BE2C (cell line): ENCODE data around the gene TANC1.

ENCODE experiments used
- DNase-seq: peaks from one replicate; pipeline ENCODE4 v3.0.0-alpha.2; 2020
- H3K27me3 ChIP-seq: fragments of 250-450 bp; sonication (Bioruptor Pico); 2 replicates; pipeline ENCODE4 v1.5.1; 2020; ENCODE audit warnings: mild to moderate bottlenecking
- H3K36me3 ChIP-seq: fragments of 250-450 bp; sonication (Bioruptor Pico); 2 replicates; pipeline ENCODE4 v1.5.1; 2020; ENCODE audit warnings: mild to moderate bottlenecking
- H3K4me1 ChIP-seq: fragments of 250-450 bp; sonication (Bioruptor Pico); 2 replicates; pipeline ENCODE4 v1.5.1; 2020
- H3K4me3 ChIP-seq: 2 replicates; pipeline ENCODE4 v1.5.1; 2011; ENCODE audit warnings: low read depth, low read length
- H3K9me3 ChIP-seq: fragments of 250-450 bp; sonication (Bioruptor Pico); 2 replicates; pipeline ENCODE4 v1.5.1; 2020
- TF ChIP-seq, protein P1 (sequence below): IDR thresholded peaks from 2 replicates; pipeline ENCODE4 v1.5.1; 2012; ENCODE audit warnings: mild to moderate bottlenecking, low read depth, low read length

The TANC1 gene

DNA sequence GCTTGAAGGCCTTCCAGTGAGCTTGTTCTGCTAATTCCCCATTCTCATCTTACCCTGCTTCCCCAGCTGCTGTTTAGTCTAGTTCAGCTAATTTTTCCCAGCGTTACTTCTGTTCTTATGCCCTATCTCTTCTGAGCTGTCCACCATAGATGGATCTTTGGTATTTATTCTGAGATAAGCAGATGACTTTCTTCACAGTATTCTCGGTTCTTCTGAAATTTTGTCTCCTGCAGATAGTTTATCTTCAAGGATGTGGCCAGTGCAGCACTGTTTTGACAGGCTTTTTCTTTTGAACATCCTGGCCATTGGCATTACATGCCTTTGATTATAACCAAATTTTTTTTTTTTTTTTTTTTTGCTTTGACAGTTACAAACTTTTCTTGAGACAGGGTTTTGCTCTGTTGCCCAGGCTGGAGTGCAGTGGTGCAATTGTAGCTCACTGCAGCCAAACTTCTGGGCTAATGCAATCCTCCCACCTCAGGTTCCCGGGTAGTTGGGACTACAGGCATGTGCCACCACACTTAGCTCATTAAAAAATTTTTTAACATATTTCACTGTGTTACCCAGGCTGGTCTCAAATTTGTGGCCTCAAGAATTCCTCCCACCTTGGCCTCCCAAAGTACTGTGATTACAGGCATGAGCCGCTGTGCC is 183.8 kb downstream of the TANC1 start:
- H3K9me3 ChIP-seq = no peaks in the 10 kb centered on the region
- no peak for DNase-seq

DNA sequence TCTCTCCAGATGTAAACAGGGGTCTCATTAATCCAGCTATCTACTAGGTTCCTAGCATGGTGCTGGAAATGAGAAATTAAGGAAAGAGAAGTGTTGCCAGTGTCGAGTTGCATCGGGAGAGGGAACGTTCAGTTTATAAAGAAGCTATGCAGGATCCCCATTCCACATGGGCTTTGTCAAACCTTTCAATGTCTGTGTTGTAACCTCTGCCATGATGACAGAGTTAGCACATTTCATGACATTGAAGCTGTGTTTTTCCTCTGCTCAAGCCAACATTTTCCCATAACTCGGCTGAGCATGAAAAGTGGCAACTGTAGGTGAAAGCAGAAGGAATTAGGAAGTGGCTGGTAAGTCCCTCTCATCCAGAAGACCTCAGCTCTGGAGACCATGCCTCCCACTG is 184.6 kb downstream of the TANC1 start:
- DNase-seq = no peak
- Histone ChIP-seq H3K4me1 (no peaks in the 10 kb centered on the region), H3K36me3 (no peaks in the 10 kb centered on the region), H3K27me3 (no peaks in the 10 kb centered on the region), H3K9me3 (no peaks in the 10 kb centered on the region), H3K4me3 (no peak overlapping the region)
- TF ChIP-seq, protein P1, sequence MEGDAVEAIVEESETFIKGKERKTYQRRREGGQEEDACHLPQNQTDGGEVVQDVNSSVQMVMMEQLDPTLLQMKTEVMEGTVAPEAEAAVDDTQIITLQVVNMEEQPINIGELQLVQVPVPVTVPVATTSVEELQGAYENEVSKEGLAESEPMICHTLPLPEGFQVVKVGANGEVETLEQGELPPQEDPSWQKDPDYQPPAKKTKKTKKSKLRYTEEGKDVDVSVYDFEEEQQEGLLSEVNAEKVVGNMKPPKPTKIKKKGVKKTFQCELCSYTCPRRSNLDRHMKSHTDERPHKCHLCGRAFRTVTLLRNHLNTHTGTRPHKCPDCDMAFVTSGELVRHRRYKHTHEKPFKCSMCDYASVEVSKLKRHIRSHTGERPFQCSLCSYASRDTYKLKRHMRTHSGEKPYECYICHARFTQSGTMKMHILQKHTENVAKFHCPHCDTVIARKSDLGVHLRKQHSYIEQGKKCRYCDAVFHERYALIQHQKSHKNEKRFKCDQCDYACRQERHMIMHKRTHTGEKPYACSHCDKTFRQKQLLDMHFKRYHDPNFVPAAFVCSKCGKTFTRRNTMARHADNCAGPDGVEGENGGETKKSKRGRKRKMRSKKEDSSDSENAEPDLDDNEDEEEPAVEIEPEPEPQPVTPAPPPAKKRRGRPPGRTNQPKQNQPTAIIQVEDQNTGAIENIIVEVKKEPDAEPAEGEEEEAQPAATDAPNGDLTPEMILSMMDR = no peak

More for the DNA sequence above, 183.8 kb downstream of the TANC1 start:
- TF ChIP-seq, protein P1 = no peak
- Histone ChIP-seq H3K27me3 (no peaks in the 10 kb centered on the region), H3K4me3 (no peak overlapping the region), H3K36me3 (no peaks in the 10 kb centered on the region), H3K4me1 (no peaks in the 10 kb centered on the region)

DNA sequence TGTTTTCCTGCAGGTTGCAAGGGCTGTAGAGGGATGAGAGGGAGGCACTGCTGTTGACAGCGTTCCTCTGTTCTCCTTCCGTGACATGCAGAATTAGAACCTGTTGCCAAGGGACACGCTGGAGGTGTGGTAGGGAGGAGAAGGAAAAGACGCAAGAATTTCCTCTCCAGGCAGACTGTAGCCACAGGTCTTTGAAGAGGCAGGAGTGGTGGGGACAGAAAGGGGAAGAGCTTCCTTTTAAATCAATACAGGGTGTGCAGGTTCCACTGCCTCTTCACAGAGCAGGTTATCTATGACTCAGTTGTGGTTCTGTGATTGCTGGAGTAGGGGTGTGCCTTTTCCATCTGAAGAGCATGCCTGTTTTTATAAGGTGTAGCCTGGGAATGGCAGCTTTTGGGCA is 185.0 kb downstream of the TANC1 start:
- no peaks in the 10 kb centered on the region for H3K27me3 ChIP-seq
- H3K36me3 ChIP-seq = no peaks in the 10 kb centered on the region
- TF ChIP-seq, protein P1 = no peak
- no peak for DNase-seq
- no peaks in the 10 kb centered on the region for H3K4me1 ChIP-seq
- H3K9me3 ChIP-seq = no peaks in the 10 kb centered on the region
- H3K4me3 ChIP-seq = no peak overlapping the region

DNA sequence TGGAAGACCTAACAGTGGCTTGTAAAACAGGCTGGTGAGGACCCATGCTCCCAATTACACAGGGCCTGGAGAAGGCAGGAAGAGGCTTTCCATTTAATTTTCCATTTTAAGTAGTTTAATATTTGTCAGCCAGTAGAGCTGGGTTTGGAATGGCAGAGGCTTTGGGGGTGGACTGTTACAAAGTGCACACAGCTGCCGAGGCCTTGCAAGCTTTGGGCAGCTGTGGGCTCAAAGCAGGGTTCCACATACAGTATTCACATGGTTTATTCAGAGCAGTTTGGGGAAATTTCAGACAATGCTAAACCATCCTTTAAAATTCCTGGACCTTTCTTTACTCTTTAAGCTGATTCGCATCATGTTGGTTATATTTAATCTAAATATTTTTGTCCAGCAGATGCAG is 185.5 kb downstream of the TANC1 start:
- TF ChIP-seq, protein P1 = no peak
- no peaks in the 10 kb centered on the region for H3K4me1 ChIP-seq
- H3K9me3 ChIP-seq = no peaks in the 10 kb centered on the region
- no peak overlapping the region for H3K4me3 ChIP-seq
- no peaks in the 10 kb centered on the region for H3K36me3 ChIP-seq
- no peak for DNase-seq
- no peaks in the 10 kb centered on the region for H3K27me3 ChIP-seq

DNA sequence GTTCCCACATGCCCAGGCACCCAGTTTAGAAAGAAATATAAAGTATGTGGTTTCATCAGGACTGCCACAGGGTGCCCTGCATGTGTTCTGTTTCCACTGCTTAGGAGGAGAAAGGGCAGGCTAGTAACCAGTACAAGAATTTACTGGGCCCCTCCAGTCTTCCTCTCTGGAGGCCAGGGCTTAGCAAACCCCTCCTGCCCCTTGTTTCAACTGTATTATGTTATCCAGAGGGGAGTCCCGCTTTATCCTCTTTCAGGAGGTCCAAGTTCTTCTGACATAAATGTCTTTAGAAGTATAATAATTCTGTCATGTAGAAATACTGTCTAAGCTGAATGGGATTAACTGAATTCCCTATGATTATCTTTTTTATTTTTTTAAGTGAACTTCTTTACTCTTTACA is 185.9 kb downstream of the TANC1 start:
- no peaks in the 10 kb centered on the region for H3K27me3 ChIP-seq
- no peaks in the 10 kb centered on the region for H3K36me3 ChIP-seq
- H3K4me1 ChIP-seq = no peaks in the 10 kb centered on the region
- TF ChIP-seq, protein P1 = no peak
- no peak overlapping the region for H3K4me3 ChIP-seq
- no peaks in the 10 kb centered on the region for H3K9me3 ChIP-seq
- no peak for DNase-seq

DNA sequence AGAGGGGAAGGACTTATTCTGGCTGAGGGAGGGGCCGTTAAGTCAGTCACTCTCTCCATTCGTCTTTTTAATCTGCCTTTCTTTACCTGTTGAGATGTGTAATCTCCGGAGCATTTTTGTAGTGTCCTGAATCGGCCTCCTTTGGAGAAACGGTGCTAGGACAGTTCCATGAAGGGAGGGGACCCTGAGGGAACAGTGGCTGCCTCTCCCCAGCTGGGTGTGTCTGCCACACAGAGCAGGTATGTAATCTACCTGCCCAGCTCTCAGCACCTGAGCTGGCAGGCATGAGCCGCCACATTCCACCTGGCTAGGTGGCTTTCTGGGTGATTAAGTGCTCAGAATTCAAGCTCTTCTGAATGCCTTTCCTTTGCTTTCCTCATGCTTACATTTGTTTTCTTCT is 186.9 kb downstream of the TANC1 start:
- no peaks in the 10 kb centered on the region for H3K27me3 ChIP-seq
- no peaks in the 10 kb centered on the region for H3K36me3 ChIP-seq
- no peaks in the 10 kb centered on the region for H3K9me3 ChIP-seq
- DNase-seq = no peak
- TF ChIP-seq, protein P1 = no peak
- H3K4me1 ChIP-seq = no peaks in the 10 kb centered on the region
- H3K4me3 ChIP-seq = no peak overlapping the region
